ENCODE data around the gene RASGRP2. TPM values are rescaled to one million over a fixed set of nuclear protein-coding genes. Genes with fewer than 3 reads are reported as not detected.

The RASGRP2 gene
- total RNA-seq, 1 donor from 2014 or later = 139 TPM

DNA sequence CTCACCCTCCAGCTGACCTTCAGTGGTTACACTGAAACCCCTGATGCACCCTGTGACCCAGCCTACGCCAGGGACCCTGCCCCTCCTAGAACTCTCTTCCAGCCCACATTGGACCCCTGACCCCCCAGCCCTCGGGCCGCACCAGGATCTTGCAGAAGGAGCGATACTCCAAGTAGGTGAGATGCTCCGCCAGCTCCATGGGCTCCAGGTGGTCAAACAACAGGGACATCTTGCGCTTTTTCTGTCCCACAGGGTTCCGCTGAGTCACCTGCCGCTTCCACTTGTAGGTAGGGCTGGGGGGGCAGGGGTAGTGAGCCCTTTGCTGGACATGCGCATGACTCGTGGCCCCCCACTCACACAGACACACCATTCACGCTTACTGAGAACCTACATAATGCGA, 4.1 kb downstream of the RASGRP2 start:
- Mint-ChIP-seq H3K4me1 (ENCODE audit: unreplicated experiment) (peaks cover 28% of the 10 kb centered on the region), H3K36me3 (ENCODE audit: low read depth, unreplicated experiment) (peaks cover 29% of the 10 kb centered on the region), H3K27ac (ENCODE audit: unreplicated experiment) (no peak overlapping the region), H3K27me3 (ENCODE audit: unreplicated experiment) (peaks cover 10% of the 10 kb centered on the region), H3K9me3 (ENCODE audit: unreplicated experiment) (no peaks in the 10 kb centered on the region), H3K4me3 (ENCODE audit: unreplicated experiment) (peak overlapping the region; percentile 80)
- TF ChIP-seq, protein P1, sequence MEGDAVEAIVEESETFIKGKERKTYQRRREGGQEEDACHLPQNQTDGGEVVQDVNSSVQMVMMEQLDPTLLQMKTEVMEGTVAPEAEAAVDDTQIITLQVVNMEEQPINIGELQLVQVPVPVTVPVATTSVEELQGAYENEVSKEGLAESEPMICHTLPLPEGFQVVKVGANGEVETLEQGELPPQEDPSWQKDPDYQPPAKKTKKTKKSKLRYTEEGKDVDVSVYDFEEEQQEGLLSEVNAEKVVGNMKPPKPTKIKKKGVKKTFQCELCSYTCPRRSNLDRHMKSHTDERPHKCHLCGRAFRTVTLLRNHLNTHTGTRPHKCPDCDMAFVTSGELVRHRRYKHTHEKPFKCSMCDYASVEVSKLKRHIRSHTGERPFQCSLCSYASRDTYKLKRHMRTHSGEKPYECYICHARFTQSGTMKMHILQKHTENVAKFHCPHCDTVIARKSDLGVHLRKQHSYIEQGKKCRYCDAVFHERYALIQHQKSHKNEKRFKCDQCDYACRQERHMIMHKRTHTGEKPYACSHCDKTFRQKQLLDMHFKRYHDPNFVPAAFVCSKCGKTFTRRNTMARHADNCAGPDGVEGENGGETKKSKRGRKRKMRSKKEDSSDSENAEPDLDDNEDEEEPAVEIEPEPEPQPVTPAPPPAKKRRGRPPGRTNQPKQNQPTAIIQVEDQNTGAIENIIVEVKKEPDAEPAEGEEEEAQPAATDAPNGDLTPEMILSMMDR (IDR thresholded peaks at IDR 0.05; ENCODE audit: unreplicated experiment) = no peak
- no peak for DNase-seq (ENCODE audit: low spot score)

DNA sequence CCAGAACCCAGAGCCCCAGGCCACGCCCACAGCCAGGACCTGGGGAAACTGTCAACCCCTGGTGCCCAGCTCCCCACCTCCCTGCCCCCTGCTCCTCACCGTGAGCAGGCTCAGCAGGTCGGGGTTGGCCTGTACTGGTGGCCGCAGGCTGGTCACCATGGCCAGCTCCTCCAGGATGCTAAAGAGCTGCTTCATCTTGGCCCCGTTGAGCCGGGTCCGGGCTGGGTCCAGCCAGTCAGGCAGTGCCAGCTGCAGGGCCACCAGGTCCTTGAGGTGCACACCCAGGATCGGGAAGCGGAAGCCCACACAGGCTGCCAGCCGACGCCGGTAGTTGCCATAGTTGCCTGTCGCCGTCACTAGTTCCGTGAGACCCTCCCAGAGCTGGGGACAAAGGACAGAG, 7.3 kb downstream of the RASGRP2 start:
- Mint-ChIP-seq H3K27me3 (ENCODE audit: unreplicated experiment) (peaks cover 4% of the 10 kb centered on the region), H3K27ac (ENCODE audit: unreplicated experiment) (no peak overlapping the region), H3K9me3 (ENCODE audit: unreplicated experiment) (no peaks in the 10 kb centered on the region), H3K4me3 (ENCODE audit: unreplicated experiment) (peak overlapping the region; percentile 53), H3K4me1 (ENCODE audit: unreplicated experiment) (peaks cover 21% of the 10 kb centered on the region), H3K36me3 (ENCODE audit: low read depth, unreplicated experiment) (peaks cover 36% of the 10 kb centered on the region)
- TF ChIP-seq, protein P1 (IDR thresholded peaks at IDR 0.05; ENCODE audit: unreplicated experiment) = no peak
- no peak for DNase-seq (ENCODE audit: low spot score)

DNA sequence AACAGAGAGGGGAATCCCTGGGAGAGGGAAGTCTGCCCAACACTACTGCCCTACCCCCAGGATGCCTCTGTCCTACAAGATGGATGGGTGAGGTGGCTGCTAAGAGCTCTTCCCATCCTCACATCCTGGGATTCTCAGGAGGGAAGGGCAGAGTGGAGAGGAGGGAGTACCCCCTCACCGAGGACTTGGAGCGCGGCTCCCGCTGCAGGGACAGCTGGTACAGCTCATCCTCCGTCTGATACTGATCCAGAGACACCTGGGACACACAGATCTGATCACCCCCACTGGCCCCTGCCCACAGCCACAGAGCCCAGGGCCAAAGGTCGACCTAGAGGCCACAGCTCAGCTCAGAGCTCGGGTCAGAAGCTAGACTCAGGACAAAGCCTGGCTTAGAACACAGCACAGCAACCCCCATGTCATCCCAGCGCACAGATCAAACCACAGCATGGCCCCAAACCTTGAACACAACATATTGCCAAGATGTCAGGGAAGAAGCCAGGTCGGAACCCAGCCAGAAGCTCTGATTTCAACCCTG, 8.2 kb downstream of the RASGRP2 start:
- Mint-ChIP-seq H3K36me3 (ENCODE audit: low read depth, unreplicated experiment) (peaks cover 38% of the 10 kb centered on the region), H3K27ac (ENCODE audit: unreplicated experiment) (no peak overlapping the region), H3K9me3 (ENCODE audit: unreplicated experiment) (no peaks in the 10 kb centered on the region), H3K4me1 (ENCODE audit: unreplicated experiment) (peaks cover 16% of the 10 kb centered on the region), H3K27me3 (ENCODE audit: unreplicated experiment) (no peaks in the 10 kb centered on the region), H3K4me3 (ENCODE audit: unreplicated experiment) (no peak overlapping the region)
- TF ChIP-seq, protein P1 (IDR thresholded peaks at IDR 0.05; ENCODE audit: unreplicated experiment) = no peak
- no peak for DNase-seq (ENCODE audit: low spot score)

DNA sequence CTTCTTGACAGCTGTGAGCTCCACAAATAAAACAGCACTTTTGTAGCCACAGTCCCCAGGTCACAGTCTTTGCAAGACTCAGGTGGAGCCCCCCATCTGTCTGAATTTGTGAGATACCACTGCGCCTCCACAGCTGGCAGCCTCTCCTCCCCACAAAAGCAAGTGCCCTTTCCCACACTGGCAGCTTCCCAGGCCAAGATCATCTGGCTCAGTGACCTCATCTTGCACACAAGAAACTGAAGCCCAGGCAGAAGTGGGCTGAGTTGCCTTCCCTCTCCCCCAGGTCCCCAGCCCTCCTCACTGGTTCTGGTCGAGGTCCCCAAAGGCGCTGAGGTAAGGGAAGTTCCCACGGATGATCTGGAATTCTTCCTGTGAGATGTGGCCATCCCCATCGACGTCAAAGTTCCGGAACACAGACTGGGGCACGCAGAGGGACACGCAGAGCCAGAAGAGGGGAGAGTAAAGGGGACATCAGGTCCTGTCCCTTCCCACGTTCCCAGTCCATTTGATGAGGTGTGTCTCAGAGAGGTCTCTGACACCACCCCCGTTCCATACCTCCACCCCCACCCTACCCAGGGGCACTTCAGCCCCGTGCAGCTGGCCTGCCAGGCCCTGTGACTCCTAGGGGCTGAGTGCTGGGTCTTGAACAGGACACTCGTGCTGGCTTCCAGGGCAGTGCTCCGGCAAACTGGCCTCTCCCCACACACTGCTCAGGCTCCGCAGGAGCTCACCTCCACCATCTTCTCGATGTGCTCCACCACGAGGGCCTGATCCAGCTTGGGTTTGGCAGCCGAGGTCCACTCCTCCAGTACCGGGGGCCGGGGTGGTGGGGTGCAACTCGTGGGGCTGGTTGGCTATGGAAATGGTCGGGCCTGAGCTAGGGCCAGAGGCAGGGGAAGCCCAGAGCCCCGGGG, 8.9 kb downstream of the RASGRP2 start:
- Mint-ChIP-seq H3K4me1 (ENCODE audit: unreplicated experiment) (peaks cover 13% of the 10 kb centered on the region), H3K4me3 (ENCODE audit: unreplicated experiment) (no peak overlapping the region), H3K27me3 (ENCODE audit: unreplicated experiment) (no peaks in the 10 kb centered on the region), H3K9me3 (ENCODE audit: unreplicated experiment) (no peaks in the 10 kb centered on the region), H3K27ac (ENCODE audit: unreplicated experiment) (peak overlapping the region; percentile 13), H3K36me3 (ENCODE audit: low read depth, unreplicated experiment) (peaks cover 32% of the 10 kb centered on the region)
- DNase-seq (ENCODE audit: low spot score) = no peak
- TF ChIP-seq, protein P1 (IDR thresholded peaks at IDR 0.05; ENCODE audit: unreplicated experiment) = no peak

DNA sequence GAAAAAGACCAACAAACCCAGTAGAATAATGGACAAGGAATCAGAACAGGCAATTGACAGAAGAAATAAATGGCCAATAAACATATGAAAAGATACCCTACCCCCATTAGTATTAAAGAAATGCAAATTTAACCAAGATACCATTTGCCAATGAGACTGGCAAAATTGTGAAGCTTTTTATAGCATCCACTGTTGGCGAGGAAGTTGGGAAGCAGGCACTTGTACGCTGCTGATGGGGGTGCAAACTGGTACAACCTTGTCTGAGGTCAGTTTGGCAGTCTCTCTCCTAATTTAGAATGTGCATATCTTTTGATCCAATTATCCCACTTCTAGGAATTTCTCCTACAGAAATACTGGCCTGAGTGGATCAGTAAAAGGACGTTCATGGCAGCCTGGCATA, 12.3 kb downstream of the RASGRP2 start:
- DNase-seq (ENCODE audit: low spot score) = no peak
- H3K27me3 Mint-ChIP-seq (ENCODE audit: unreplicated experiment) = peaks cover under 1% of the 10 kb centered on the region
- H3K36me3 Mint-ChIP-seq (ENCODE audit: low read depth, unreplicated experiment) = peaks cover 26% of the 10 kb centered on the region
- no peak overlapping the region for H3K4me3 Mint-ChIP-seq (ENCODE audit: unreplicated experiment)
- H3K9me3 Mint-ChIP-seq (ENCODE audit: unreplicated experiment) = no peaks in the 10 kb centered on the region
- peaks cover 29% of the 10 kb centered on the region for H3K4me1 Mint-ChIP-seq (ENCODE audit: unreplicated experiment)
- H3K27ac Mint-ChIP-seq (ENCODE audit: unreplicated experiment) = no peak overlapping the region
- TF ChIP-seq, protein P1 (IDR thresholded peaks at IDR 0.05; ENCODE audit: unreplicated experiment) = no peak

Measured in endothelial cell (in vitro differentiated cells).